Measurements from ENCODE around the gene KATNAL2. TPM values are rescaled to one million over a fixed set of nuclear protein-coding genes. Genes with fewer than 3 reads are reported as not detected.

KATNAL2 gene
- polyA plus RNA-seq, 3 donors = 0.35 to 0.36 TPM; not detected in 1

GRCh38 chr18:47081578-47081977, 164.2 kb downstream of the KATNAL2 start:
- DNase-seq = no peak
- peaks cover 0 to 1% (median 0%) of the 10 kb centered on the region in 7 donors for H3K9me3 Mint-ChIP-seq
- no peak for TF ChIP-seq CTCF (IDR thresholded peaks at IDR 0.05)
- H3K79me2 ChIP-seq (ENCODE audit: insufficient read depth, low read length) = no peaks in the 10 kb centered on the region
- H3K9ac ChIP-seq (ENCODE audit: insufficient read depth, low read length, poor library complexity, severe bottlenecking) = no peak overlapping the region
- H4K20me1 ChIP-seq (ENCODE audit: insufficient read depth, low read length) = no peaks in the 10 kb centered on the region
- H3K4me3 Mint-ChIP-seq = no peak overlapping the region
- no CpG with 5 or more reads among the region's 2 CpGs for WGBS (ENCODE audit: insufficient coverage)
- H3K36me3 Mint-ChIP-seq = no peaks in the 10 kb centered on the region
- no peaks in the 10 kb centered on the region for H3K4me1 ChIP-seq (ENCODE audit: control insufficient read depth in 1 of 2, insufficient read depth in 2 of 2, low read length in 2 of 2)
- no peak overlapping the region for H3K4me2 ChIP-seq (replicated peaks; ENCODE audit: extremely low read depth, low read length, poor library complexity, severe bottlenecking)
- H3K9me3 ChIP-seq (replicated peaks in 1 of 2; ENCODE audit: control insufficient read depth in 1 of 2, insufficient read depth in 1 of 2, low read length in 2 of 2) = no peaks in the 10 kb centered on the region
- H3K4me1 Mint-ChIP-seq = no peaks in the 10 kb centered on the region
- no peaks in the 10 kb centered on the region for H3K27me3 ChIP-seq (ENCODE audit: control insufficient read depth in 2 of 2, insufficient read depth in 2 of 2, low read length in 2 of 2)
- peaks cover 0 to 2% (median 2%) of the 10 kb centered on the region in 3 donors for H3K27me3 Mint-ChIP-seq (ENCODE audit: low read depth in 3 of 3)
- intact Hi-C loops (cut with micrococcal nuclease) = no loop called here
- H3K27ac Mint-ChIP-seq = no peak overlapping the region
- no peaks in the 10 kb centered on the region for H3K36me3 ChIP-seq (replicated peaks in 1 of 2; ENCODE audit: control insufficient read depth in 1 of 2, insufficient read depth in 2 of 2, low read length in 2 of 2)
- H2AFZ ChIP-seq (ENCODE audit: insufficient read depth, low read depth, low read length, poor library complexity, severe bottlenecking) = no peak overlapping the region
- no peak overlapping the region for H3K4me3 ChIP-seq (replicated peaks in 1 of 3; ENCODE audit: low read depth in 2 of 3, low read length in 3 of 3)
- H3K27ac ChIP-seq (ENCODE audit: low read depth in 1 of 2, low read length in 2 of 2) = no peak overlapping the region

- H3K9ac ChIP-seq (ENCODE audit: insufficient read depth, low read length, poor library complexity, severe bottlenecking) = no peak overlapping the region
- Mint-ChIP-seq H3K4me1 (no peaks in the 10 kb centered on the region), H3K27ac (no peak overlapping the region), H3K36me3 (no peaks in the 10 kb centered on the region), H3K27me3 (ENCODE audit: low read depth in 3 of 3) (peaks cover 0 to 2% (median 1%) of the 10 kb centered on the region in 3 donors), H3K4me3 (no peak overlapping the region), H3K9me3 (peaks cover 0 to 1% (median 0%) of the 10 kb centered on the region in 7 donors)
- DNase-seq = no peak
- H3K4me3 ChIP-seq (replicated peaks in 1 of 3; ENCODE audit: low read depth in 2 of 3, low read length in 3 of 3) = no peak overlapping the region
- intact Hi-C loops (cut with micrococcal nuclease) = no loop called here
- no peaks in the 10 kb centered on the region for H3K9me3 ChIP-seq (replicated peaks in 1 of 2; ENCODE audit: control insufficient read depth in 1 of 2, insufficient read depth in 1 of 2, low read length in 2 of 2)
- TF ChIP-seq CTCF (IDR thresholded peaks at IDR 0.05) = no peak
- H4K20me1 ChIP-seq (ENCODE audit: insufficient read depth, low read length) = no peaks in the 10 kb centered on the region
- no peak overlapping the region for H3K27ac ChIP-seq (ENCODE audit: low read depth in 1 of 2, low read length in 2 of 2)
- no peaks in the 10 kb centered on the region for H3K4me1 ChIP-seq (ENCODE audit: control insufficient read depth in 1 of 2, insufficient read depth in 2 of 2, low read length in 2 of 2)
- no peak overlapping the region for H3K4me2 ChIP-seq (replicated peaks; ENCODE audit: extremely low read depth, low read length, poor library complexity, severe bottlenecking)
- no peaks in the 10 kb centered on the region for H3K27me3 ChIP-seq (ENCODE audit: control insufficient read depth in 2 of 2, insufficient read depth in 2 of 2, low read length in 2 of 2)
- WGBS (ENCODE audit: insufficient coverage) = no CpG with 5 or more reads among the region's 5 CpGs
- no peaks in the 10 kb centered on the region for H3K36me3 ChIP-seq (replicated peaks in 1 of 2; ENCODE audit: control insufficient read depth in 1 of 2, insufficient read depth in 2 of 2, low read length in 2 of 2)
- no peak overlapping the region for H2AFZ ChIP-seq (ENCODE audit: insufficient read depth, low read depth, low read length, poor library complexity, severe bottlenecking)
- no peaks in the 10 kb centered on the region for H3K79me2 ChIP-seq (ENCODE audit: insufficient read depth, low read length)
Measured at GRCh38 chr18:47087676-47088075, 170.3 kb downstream of the KATNAL2 start.
